IgD-negative memory B cell (primary cell): ENCODE measurements around the gene SLIT3. TPM values are rescaled to one million over a fixed set of nuclear protein-coding genes. Genes with fewer than 3 reads are reported as not detected.
"Not testable (repeated sequence)": the region's sequence is repeated elsewhere in the genome, so short reads cannot be mapped to it uniquely, and the experiment has no call there.

Source experiments
- H3K27ac Mint-ChIP-seq, 3 donors: one replicate each; pipeline ENCODE4 v1.8.0; 2020 to 2022; ENCODE audit warnings: mild to moderate bottlenecking in 3 of 3, mixed read lengths in 3 of 3, moderate library complexity in 1 of 3
- H3K27me3 Mint-ChIP-seq: one replicate; pipeline ENCODE4 v1.8.0; 2021; ENCODE audit warnings: mixed read lengths
- H3K36me3 Mint-ChIP-seq: one replicate; pipeline ENCODE4 v1.8.0; 2020; ENCODE audit warnings: mild to moderate bottlenecking, mixed read lengths
- H3K4me1 Mint-ChIP-seq, 3 donors: one replicate each; pipeline ENCODE4 v1.8.0; 2020 to 2022; ENCODE audit warnings: mixed read lengths in 3 of 3, mild to moderate bottlenecking in 1 of 3
- H3K4me3 Mint-ChIP-seq, 4 donors: one replicate each; pipeline ENCODE4 v1.8.0; 2020 to 2022; ENCODE audit warnings: mild to moderate bottlenecking in 4 of 4, mixed read lengths in 4 of 4, moderate library complexity in 3 of 4
- H3K9me3 Mint-ChIP-seq, 3 donors: one replicate each; pipeline ENCODE4 v1.8.0; 2020 to 2021; ENCODE audit warnings: mixed read lengths in 3 of 3, mild to moderate bottlenecking in 1 of 3
- polyA plus RNA-seq: library from polyadenylated mRNA; unstranded; fragments of 300-500 nt; fragmentation: Illumina TruSeq; gene quantifications from one replicate; pipeline ENCODE4 v1.2.3, GENCODE V29; 2021

Gene SLIT3
- polyA plus RNA-seq, 1 donor from 2014 or later = not detected

DNA sequence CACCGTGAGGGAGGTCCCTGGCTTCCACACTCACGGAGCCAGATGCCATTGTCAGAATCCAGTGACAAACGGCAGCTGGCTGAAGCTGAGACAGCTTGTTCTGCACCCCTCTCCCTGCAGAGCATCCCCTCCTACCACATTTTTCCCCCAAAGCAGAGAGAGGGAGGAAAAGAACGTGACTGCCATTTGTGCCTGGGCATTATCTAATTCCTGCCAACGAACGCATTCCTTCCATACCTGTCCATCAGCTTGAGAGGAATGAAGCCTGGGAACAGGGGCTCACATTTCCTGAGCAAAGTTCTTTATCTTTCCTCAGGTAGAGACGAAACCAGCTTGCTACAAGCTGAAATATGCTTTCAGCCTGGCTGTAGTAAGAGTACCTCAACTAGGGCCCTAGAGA, 175.4 kb downstream of the SLIT3 start:
- Mint-ChIP-seq H3K27ac (no peak overlapping the region), H3K9me3 (no peaks in the 10 kb centered on the region), H3K4me1 (no peaks in the 10 kb centered on the region), H3K4me3 (no peak overlapping the region), H3K36me3 (no peaks in the 10 kb centered on the region), H3K27me3 (peaks cover 8% of the 10 kb centered on the region)

DNA sequence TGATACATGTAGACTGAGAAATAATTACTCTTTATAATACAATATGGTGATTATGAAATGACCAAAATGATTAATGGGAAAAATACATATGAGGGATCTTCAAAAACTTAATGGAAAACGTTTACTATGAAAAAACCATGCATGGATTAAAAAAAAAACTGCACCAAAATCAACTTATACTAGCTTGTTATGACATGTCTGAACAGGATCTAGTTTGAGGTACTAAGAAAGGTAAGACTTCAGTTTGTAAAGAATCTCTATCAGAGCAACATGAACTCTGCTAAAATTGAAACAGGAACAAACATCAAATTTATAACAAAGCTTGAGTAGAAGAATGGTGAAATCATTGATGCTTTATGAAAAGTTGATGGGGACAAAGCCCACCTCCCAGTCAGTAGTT, 178.0 kb downstream of the SLIT3 start:
- Mint-ChIP-seq H3K36me3 (no peaks in the 10 kb centered on the region), H3K27me3 (peaks cover 5% of the 10 kb centered on the region), H3K27ac (no peak overlapping the region), H3K9me3 (no peaks in the 10 kb centered on the region), H3K4me3 (no peak overlapping the region), H3K4me1 (no peaks in the 10 kb centered on the region)

DNA sequence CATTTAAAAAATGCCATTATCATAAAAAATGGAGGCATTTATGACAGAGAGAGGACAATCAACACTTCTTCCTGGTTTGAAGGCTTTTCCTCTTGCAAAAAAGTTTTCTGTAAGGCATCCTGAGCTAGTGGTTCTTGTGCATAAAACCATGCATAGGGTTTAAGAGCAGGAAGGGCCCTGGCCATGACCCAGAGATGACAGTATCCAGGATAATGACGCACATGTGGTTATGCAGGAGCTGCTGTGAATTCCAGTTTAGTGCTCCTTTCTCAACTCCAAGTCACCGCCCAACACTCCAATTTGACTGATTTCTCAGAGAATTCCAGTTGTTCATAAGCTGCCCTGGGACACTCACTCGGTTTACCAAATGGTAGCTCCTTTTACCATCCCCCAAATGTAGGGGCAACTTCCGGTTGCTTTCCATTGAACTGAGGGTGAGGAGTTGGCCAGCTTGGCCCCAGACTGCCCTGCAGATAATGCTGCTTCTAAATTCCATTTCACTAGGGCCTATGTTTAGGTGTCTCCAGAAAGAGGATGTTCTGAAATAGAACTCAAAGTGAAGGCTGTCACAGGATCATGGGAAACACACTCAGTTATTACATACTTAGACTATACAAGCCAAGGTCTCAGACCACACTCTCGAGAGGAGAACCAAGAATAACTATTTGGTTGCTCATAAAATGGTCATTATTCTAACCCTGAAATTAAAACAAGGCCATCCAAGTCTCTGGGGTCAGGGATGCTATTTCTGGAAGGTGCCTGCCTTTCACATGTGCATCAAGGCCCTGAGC, 179.1 kb downstream of the SLIT3 start:
- Mint-ChIP-seq H3K4me1 (no peaks in the 10 kb centered on the region), H3K36me3 (no peaks in the 10 kb centered on the region), H3K27me3 (peaks cover 5% of the 10 kb centered on the region), H3K27ac (no peak overlapping the region), H3K9me3 (no peaks in the 10 kb centered on the region), H3K4me3 (no peak overlapping the region)

DNA sequence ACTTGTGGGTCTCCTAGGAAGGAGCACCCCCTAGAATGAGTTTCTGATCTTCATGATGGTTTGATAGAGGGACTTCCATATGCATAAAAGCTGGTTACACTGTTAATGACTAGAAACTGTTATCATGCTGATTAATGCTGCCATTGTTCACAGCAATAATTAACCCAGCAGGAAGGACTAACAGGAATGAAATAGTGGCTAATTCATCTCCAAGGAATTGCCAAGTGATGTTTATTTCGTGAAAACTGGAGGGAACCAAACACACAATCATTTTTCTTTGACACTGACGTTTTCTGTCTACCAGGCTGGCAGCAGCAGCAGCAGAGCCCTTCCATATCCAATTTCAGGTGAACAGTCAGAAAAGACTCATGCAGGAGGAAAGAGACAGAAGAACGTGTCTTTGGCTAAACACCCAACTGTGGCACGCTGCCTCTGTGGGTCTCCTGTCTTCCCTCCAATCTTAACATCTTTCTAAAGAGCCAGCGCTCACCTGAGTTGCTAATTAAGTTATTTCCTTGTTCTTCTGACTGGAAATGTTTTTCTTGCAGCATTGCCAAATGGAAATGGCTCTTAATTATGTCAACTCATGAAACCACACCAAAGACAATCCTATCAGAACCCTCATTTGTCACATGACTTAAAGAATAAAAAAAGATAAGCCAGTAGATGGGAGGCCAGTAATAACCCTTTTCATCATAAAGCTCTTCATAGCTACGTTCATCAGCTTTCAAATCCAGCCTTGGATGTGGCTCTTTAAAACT, 181.5 kb downstream of the SLIT3 start:
- no peaks in the 10 kb centered on the region for H3K4me1 Mint-ChIP-seq
- H3K36me3 Mint-ChIP-seq = no peaks in the 10 kb centered on the region
- H3K4me3 Mint-ChIP-seq = no peak overlapping the region
- H3K27ac Mint-ChIP-seq = no peak overlapping the region
- peaks cover 3% of the 10 kb centered on the region for H3K27me3 Mint-ChIP-seq
- H3K9me3 Mint-ChIP-seq = no peaks in the 10 kb centered on the region

DNA sequence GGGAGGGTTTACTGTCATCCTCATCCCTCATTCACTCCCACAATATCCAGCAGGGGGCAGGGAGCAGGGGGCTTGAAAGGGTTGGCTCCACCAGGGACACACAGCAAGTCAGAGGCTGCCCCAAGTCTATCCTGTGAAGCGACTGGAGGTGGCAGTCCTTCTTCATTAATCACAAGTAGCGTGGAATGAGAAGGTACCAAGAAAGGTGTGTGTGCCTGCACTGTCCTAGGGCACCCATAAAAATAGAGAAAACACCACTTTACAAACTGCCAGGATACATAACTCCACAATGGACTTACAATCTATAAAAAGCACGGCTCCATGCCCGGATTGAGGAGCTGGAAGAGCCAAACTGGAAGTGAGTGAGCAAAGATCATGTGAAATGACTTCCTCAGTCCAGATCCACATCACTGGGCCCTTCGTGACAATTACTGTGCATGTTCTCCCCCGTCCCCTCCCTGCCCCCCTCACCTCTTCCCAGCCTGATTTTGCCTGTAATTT, 183.9 kb downstream of the SLIT3 start:
- H3K27me3 Mint-ChIP-seq = peaks cover 5% of the 10 kb centered on the region
- no peaks in the 10 kb centered on the region for H3K4me1 Mint-ChIP-seq
- no peak overlapping the region for H3K4me3 Mint-ChIP-seq
- peaks cover 0 to 2% (median 0%) of the 10 kb centered on the region in 3 donors for H3K9me3 Mint-ChIP-seq
- no peaks in the 10 kb centered on the region for H3K36me3 Mint-ChIP-seq
- no peak overlapping the region for H3K27ac Mint-ChIP-seq

DNA sequence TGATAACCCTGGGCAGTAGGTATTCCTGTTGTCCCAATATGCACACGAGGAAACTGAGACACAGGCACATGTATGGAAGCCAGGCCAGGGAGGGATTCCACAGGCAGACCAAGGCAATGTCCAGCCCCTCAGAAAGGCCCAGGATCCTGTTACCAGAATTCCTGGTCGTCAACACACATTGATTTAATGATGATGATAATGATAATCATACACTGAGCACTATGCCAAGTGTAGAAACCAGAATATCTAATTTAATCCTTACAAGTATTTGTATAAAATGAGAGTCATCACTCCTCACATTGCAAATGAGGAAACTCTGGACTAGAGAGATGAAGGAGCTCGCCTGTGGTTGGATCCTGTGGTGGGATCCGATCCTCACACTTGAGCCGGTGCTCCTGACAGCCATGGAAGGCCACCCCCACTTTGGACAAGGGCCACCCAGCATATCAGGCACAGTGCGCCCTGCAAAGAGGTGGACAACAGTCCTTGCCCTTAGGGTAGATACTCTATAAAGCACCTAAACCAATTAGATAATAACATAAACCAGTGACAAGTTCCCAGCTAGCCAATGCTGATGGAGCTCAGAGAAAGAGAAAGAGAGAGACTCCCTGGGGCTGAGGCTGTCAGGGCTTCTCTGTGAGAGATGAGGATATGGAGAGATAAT, 185.3 kb downstream of the SLIT3 start:
- no peaks in the 10 kb centered on the region for H3K4me1 Mint-ChIP-seq
- no peak overlapping the region for H3K4me3 Mint-ChIP-seq
- H3K36me3 Mint-ChIP-seq = no peaks in the 10 kb centered on the region
- peaks cover 0 to 5% (median 0%) of the 10 kb centered on the region in 3 donors for H3K9me3 Mint-ChIP-seq
- peaks cover 2% of the 10 kb centered on the region for H3K27me3 Mint-ChIP-seq
- no peak overlapping the region for H3K27ac Mint-ChIP-seq

DNA sequence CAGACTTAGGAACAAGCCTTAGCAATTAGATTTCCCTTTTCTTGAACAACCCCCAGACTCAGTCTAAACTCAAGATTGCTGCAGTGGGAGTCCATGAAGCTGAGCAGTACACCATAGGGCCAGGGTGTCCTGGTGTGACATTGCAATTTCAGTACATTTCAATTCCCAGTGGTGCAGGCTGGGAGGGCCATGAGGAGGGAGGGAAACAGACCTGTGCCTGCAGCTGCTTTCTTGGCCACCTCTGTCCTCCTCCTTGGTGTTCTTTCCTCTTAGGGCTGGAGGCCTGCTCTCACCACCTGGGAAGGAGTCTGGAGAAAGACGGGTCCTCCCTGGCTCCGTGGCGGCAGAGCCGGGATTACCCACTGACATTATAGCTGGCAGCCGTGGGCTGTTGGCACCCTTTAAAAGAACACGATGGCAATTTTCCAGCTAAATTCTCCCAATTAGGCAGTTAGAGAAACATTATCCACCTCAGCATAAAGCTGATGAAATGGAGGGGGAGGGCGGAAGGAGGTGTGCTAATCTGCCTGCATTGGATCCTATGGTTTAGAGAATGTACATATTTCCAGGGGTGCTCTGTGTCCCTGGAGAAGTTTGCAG, 186.4 kb downstream of the SLIT3 start:
- peaks cover 0 to 5% (median 2%) of the 10 kb centered on the region in 3 donors for H3K9me3 Mint-ChIP-seq
- H3K27me3 Mint-ChIP-seq = peaks cover 2% of the 10 kb centered on the region
- no peaks in the 10 kb centered on the region for H3K36me3 Mint-ChIP-seq
- H3K4me1 Mint-ChIP-seq = no peaks in the 10 kb centered on the region
- H3K27ac Mint-ChIP-seq = no peak overlapping the region
- H3K4me3 Mint-ChIP-seq = no peak overlapping the region

DNA sequence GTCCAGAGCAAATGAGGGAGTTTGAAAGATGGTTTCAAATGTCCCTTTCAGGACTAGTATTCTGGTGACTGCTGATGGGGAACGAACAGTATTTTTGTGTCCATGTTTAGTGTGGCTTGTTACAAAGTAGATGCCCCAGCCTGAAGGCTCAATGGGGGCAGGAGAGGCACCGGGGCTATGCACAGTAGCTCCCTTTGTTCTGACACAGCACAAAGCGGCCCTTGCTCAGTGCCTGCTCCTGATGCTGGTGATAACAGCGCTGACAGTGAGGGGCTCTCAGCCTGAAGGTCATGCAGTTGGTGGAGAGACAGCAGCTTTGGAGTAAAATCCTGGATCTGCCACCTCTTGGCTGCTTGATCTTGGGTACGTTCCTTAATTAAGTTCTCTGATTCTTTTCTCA, 188.9 kb downstream of the SLIT3 start:
- Mint-ChIP-seq H3K9me3 (peaks cover 0 to 5% (median 2%) of the 10 kb centered on the region in 3 donors), H3K4me1 (no peaks in the 10 kb centered on the region), H3K27ac (no peak overlapping the region), H3K4me3 (no peak overlapping the region), H3K27me3 (peaks cover 3% of the 10 kb centered on the region), H3K36me3 (no peaks in the 10 kb centered on the region)

DNA sequence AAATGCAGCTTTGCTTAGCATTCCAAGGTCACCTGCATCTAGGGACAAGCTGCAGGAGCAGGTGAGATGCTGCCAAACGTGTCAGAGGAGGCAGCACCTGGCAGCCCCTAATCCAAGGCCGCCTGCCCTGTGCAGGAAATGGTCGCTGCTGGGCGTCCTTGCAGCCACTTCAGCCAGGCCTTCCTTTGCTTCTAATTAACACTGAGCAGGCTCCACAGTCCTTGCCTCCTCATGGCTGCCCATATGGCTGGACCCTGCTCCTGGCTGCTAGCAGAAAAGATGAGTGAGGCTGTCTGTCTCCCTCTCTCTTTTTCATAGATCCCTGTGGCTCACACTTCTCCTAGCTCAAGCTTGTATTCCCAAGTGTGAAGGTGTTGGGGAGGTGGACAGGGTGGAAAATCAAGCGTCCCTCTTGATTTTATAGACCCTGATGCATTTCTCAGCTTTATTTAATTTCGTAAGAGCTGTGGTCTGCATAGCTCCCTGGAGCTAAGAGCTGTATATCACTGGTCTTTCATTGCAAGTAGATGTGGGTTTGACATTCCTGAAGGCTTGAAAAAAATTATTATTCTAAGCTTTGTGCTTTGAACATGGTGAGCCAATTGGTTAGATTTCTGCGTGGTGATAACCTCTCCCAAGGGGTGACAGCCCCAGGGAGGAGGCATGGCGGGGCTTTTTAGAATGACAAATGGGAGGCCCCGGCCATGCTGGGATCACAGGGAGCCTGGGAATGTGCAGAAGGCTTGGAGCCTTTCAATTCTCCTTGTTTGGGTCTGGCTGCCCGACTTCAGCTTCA, 193.8 kb downstream of the SLIT3 start:
- no peaks in the 10 kb centered on the region for H3K36me3 Mint-ChIP-seq
- H3K4me1 Mint-ChIP-seq = no peaks in the 10 kb centered on the region
- peaks cover 1% of the 10 kb centered on the region for H3K27me3 Mint-ChIP-seq
- no peak overlapping the region for H3K4me3 Mint-ChIP-seq
- H3K9me3 Mint-ChIP-seq = peaks cover 0 to 4% (median 3%) of the 10 kb centered on the region in 3 donors
- H3K27ac Mint-ChIP-seq = no peak overlapping the region

DNA sequence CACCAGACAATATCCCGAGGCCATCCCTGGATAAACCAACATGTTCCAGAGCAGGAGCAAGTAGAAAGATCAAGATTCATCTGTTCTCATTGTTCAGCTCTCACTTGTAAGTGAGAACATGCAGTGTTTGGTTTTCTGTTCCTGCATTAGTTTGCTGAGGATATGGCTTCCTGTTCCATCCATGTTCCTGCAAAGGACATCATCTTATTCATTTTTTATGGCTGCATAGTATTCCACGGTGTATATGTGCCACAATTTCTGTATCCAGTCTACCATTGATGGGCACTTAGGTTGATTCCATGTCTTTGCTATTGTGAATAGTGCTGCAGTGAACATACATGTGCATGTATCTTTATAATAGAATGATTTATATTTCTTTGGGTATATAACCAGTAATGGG, 195.4 kb downstream of the SLIT3 start:
- H3K27me3 Mint-ChIP-seq, H3K4me1 Mint-ChIP-seq, H3K27ac Mint-ChIP-seq, H3K4me3 Mint-ChIP-seq, H3K36me3 Mint-ChIP-seq, H3K9me3 Mint-ChIP-seq: not testable (repeated sequence)

DNA sequence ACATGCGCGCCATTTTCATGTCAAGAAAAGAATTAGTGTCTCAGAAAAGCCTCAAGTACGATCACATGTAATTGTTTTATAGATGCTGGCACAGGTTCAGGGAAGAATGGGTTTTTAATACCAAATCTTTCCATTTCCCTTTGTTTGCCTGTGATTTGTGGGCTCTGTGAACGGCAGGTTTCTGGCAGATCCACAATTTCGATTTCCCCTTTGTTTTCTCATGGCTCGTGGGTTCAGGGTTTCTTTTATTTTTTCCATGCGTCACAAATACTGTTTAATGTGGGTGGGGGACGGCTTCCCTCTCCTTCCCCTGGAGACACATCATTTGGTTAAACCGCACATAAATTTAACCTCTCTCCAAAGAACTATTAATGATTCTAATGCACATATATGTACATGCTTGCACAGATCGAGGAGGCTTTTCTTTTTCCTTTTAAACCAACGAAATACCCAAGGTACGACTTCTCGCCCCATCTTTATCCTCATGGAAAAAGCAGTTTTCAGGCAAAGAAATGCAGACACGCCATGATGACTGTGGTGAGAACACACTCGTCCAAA, 195.9 kb downstream of the SLIT3 start:
- Mint-ChIP-seq H3K27ac (no peak overlapping the region), H3K4me3 (no peak overlapping the region), H3K27me3 (peaks cover 1% of the 10 kb centered on the region), H3K4me1 (no peaks in the 10 kb centered on the region), H3K9me3 (peaks cover 0 to 5% (median 4%) of the 10 kb centered on the region in 3 donors), H3K36me3 (no peaks in the 10 kb centered on the region)

DNA sequence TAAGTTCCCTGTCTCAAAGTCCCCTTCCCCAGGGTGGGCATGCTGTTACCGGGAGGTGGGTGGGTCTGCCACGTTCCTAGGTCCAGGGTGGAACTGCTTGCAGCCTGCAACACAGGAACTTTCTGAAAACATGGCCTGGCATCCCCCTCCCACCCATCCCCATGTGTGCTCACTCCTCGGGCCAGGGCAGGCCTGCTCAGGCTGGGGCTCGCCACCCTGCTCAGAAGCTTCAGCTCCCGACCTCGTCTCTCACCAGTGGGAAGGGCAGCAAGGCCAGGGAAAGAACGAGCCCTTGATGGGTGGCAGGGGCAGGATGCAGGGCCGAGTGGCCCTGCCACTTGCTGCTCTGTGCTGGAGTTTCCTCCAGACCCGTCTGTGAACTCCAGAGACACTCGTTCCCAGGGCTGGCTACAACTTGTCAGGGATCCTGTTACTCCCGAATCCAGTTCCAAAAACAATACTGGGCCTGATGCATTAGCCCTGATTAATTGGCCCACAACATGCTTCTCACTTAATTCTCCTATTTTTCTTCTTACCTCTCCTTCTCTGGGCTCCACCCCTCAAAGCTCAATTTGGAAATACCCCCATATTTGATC, 197.3 kb downstream of the SLIT3 start:
- Mint-ChIP-seq H3K36me3 (no peaks in the 10 kb centered on the region), H3K27me3 (peaks cover 1% of the 10 kb centered on the region), H3K27ac (no peak overlapping the region), H3K4me3 (no peak overlapping the region), H3K9me3 (peaks cover 0 to 5% (median 2%) of the 10 kb centered on the region in 3 donors), H3K4me1 (no peaks in the 10 kb centered on the region)

DNA sequence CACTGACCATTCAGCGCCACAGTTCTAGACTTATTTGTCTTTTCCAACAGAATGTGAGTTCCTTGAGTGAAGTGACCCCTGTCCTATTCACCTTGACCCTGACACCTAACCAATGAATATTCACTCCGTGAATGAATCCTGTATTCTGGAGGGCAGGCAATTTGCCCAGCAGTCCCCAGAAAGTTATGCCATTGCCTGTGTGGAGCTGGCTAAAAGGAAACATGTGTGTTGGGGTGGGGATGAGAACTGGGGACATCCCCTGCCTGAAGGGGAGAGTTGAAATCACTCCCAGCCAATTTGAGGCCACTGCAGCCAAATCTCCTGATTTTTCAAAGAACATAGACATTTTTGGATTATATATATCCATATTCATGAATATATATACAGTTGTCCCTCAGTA, 199.0 kb downstream of the SLIT3 start:
- no peak overlapping the region for H3K27ac Mint-ChIP-seq
- H3K27me3 Mint-ChIP-seq = peaks cover 1% of the 10 kb centered on the region
- peaks cover 0 to 5% (median 2%) of the 10 kb centered on the region in 3 donors for H3K9me3 Mint-ChIP-seq
- H3K4me3 Mint-ChIP-seq = no peak overlapping the region
- no peaks in the 10 kb centered on the region for H3K36me3 Mint-ChIP-seq
- no peaks in the 10 kb centered on the region for H3K4me1 Mint-ChIP-seq

DNA sequence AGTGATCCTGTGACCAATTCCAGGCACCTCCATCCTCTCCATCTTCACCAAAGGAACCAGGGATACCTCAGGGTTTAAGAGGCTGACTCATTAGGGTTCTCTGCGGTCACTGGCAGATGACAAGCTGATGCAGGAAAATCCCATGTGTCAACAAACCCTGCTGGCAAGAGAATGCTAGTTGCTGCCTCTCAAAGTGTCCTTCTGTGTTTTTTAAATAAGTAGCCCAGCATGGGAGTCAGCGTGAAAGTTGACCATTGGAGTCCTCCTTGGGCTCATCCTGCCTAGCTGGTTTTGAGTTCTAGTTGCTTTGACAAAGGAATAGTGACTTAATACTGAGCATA, 200.2 kb downstream of the SLIT3 start:
- Mint-ChIP-seq H3K4me3 (no peak overlapping the region), H3K36me3 (no peaks in the 10 kb centered on the region), H3K27ac (no peak overlapping the region), H3K27me3 (peaks cover 1% of the 10 kb centered on the region), H3K9me3 (peaks cover 0 to 5% (median 0%) of the 10 kb centered on the region in 3 donors), H3K4me1 (no peaks in the 10 kb centered on the region)
